Measurements from ENCODE around the gene COPA.

DNA sequence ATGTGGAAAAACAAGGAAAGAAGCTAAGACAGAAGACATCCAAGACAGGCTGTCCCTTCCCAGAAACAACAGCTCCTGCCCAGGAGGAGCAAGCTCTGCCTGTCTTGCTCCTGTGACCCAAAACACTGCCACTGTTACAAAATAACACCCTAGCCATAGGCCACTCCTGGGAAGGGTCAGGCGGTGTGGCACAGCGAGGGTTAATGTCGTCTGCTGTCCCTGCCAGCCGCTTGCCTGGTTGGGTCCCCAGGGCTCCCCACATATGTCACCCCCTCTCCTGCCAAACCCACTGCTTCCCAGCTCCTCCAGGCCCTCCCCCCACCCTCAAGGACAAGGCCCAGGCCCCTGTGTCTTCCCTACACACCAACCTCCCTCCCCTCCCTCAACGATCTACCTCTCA is 20.0 kb upstream of the COPA start:
- TF ChIP-seq, protein P1, sequence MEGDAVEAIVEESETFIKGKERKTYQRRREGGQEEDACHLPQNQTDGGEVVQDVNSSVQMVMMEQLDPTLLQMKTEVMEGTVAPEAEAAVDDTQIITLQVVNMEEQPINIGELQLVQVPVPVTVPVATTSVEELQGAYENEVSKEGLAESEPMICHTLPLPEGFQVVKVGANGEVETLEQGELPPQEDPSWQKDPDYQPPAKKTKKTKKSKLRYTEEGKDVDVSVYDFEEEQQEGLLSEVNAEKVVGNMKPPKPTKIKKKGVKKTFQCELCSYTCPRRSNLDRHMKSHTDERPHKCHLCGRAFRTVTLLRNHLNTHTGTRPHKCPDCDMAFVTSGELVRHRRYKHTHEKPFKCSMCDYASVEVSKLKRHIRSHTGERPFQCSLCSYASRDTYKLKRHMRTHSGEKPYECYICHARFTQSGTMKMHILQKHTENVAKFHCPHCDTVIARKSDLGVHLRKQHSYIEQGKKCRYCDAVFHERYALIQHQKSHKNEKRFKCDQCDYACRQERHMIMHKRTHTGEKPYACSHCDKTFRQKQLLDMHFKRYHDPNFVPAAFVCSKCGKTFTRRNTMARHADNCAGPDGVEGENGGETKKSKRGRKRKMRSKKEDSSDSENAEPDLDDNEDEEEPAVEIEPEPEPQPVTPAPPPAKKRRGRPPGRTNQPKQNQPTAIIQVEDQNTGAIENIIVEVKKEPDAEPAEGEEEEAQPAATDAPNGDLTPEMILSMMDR (IDR thresholded peaks at IDR 0.05 in 4 of 5, conservative IDR thresholded peaks at IDR 0.05 in 1 of 5), result no peak
- TF ChIP-seq POLR2A (IDR thresholded peaks at IDR 0.05), result no peak

All from gastrocnemius medialis (tissue), 4 donors.